Epithelial cell of esophagus (primary cell): ENCODE measurements around the gene ANXA6.

ENCODE experiments used
- DNase-seq: peaks from one replicate; pipeline ENCODE4 v3.0.0; 2010; ENCODE audit warnings: low read depth
- H3K4me3 ChIP-seq: 2 replicates; pipeline ENCODE4 v1.5.1; 2011; ENCODE audit warnings: mild to moderate bottlenecking, low read length, control low read depth
- CTCF ChIP-seq: IDR thresholded peaks from 2 replicates; pipeline ENCODE4 v1.5.1; 2011; ENCODE audit warnings: low read depth, mild to moderate bottlenecking, low read length, control low read depth, inconsistent platforms; ENCODE audit not compliant: insufficient read depth; ENCODE audit errors: missing control alignments

The ANXA6 gene

GRCh38 chr5:151096001-151096373, 61.6 kb downstream of the ANXA6 start:
- DNase-seq: no peak
- TF ChIP-seq CTCF: no peak
- no peak overlapping the region for H3K4me3 ChIP-seq

- no peak for DNase-seq
- TF ChIP-seq CTCF: no peak
- no peak overlapping the region for H3K4me3 ChIP-seq
Measured at GRCh38 chr5:151095341-151096000, 62.1 kb downstream of the ANXA6 start.

- H3K4me3 ChIP-seq: no peak overlapping the region
- no peak for TF ChIP-seq CTCF
- no peak for DNase-seq
Measured at GRCh38 chr5:151094852-151095245, 62.7 kb downstream of the ANXA6 start.

- no peak overlapping the region for H3K4me3 ChIP-seq
- TF ChIP-seq CTCF: no peak
Measured at GRCh38 chr5:151094030-151094851, 63.3 kb downstream of the ANXA6 start.

GRCh38 chr5:151093476-151093889, 64.1 kb downstream of the ANXA6 start:
- no peak for TF ChIP-seq CTCF
- peak; percentile 91 for DNase-seq
- no peak overlapping the region for H3K4me3 ChIP-seq

More at GRCh38 chr5:151094030-151094851, 63.3 kb downstream of the ANXA6 start:
- DNase-seq: peak; percentile 57

- no peak for TF ChIP-seq CTCF
- peak; percentile 85 for DNase-seq
- H3K4me3 ChIP-seq: no peak overlapping the region
Measured at GRCh38 chr5:151092762-151093161, 64.8 kb downstream of the ANXA6 start.

- no peak for DNase-seq
- no peak for TF ChIP-seq CTCF
- no peak overlapping the region for H3K4me3 ChIP-seq
Measured at GRCh38 chr5:151089726-151090125, 67.9 kb downstream of the ANXA6 start.
